ENCODE results near the gene ABHD2.

ABHD2 gene

GRCh38 chr15:89074402-89075012, 13.7 kb upstream of the ABHD2 start:
- in situ Hi-C loops (cut with MboI; ENCODE audit: low pct_unique_long_range_greater_than_20kb, low sequenced_read_pairs, unreplicated experiment) = no loop called here
- DNase-seq (ENCODE audit: low spot score) = no peak
- TF ChIP-seq CTCF (IDR thresholded peaks at IDR 0.05; ENCODE audit: extremely low read depth, insufficient read depth, missing control alignments) = no peak

GRCh38 chr15:89075101-89075640, 13.1 kb upstream of the ABHD2 start:
- no peak for DNase-seq (ENCODE audit: low spot score)
- TF ChIP-seq CTCF (IDR thresholded peaks at IDR 0.05; ENCODE audit: extremely low read depth, insufficient read depth, missing control alignments) = no peak
- in situ Hi-C loops (cut with MboI; ENCODE audit: low pct_unique_long_range_greater_than_20kb, low sequenced_read_pairs, unreplicated experiment) = no loop called here

GRCh38 chr15:89075846-89076245, 12.4 kb upstream of the ABHD2 start:
- TF ChIP-seq CTCF (IDR thresholded peaks at IDR 0.05; ENCODE audit: extremely low read depth, insufficient read depth, missing control alignments) = no peak
- no peak for DNase-seq (ENCODE audit: low spot score)
- in situ Hi-C loops (cut with MboI; ENCODE audit: low pct_unique_long_range_greater_than_20kb, low sequenced_read_pairs, unreplicated experiment) = no loop called here

GRCh38 chr15:89077750-89078149, 10.5 kb upstream of the ABHD2 start:
- no peak for DNase-seq (ENCODE audit: low spot score)
- in situ Hi-C loops (cut with MboI; ENCODE audit: low pct_unique_long_range_greater_than_20kb, low sequenced_read_pairs, unreplicated experiment) = no loop called here
- TF ChIP-seq CTCF (IDR thresholded peaks at IDR 0.05; ENCODE audit: extremely low read depth, insufficient read depth, missing control alignments) = no peak

- no peak for TF ChIP-seq CTCF (IDR thresholded peaks at IDR 0.05; ENCODE audit: extremely low read depth, insufficient read depth, missing control alignments)
- in situ Hi-C loops (cut with MboI; ENCODE audit: low pct_unique_long_range_greater_than_20kb, low sequenced_read_pairs, unreplicated experiment) = no loop called here
- DNase-seq (ENCODE audit: low spot score) = no peak
Observed at GRCh38 chr15:89078851-89079810, 9.1 kb upstream of the ABHD2 start.

- TF ChIP-seq CTCF (IDR thresholded peaks at IDR 0.05; ENCODE audit: extremely low read depth, insufficient read depth, missing control alignments) = no peak
- in situ Hi-C loops (cut with MboI; ENCODE audit: low pct_unique_long_range_greater_than_20kb, low sequenced_read_pairs, unreplicated experiment) = no loop called here
- no peak for DNase-seq (ENCODE audit: low spot score)
Observed at GRCh38 chr15:89081878-89082277, 6.4 kb upstream of the ABHD2 start.

All from GM13977 (cell line).